Mucosa of descending colon (tissue), 3 donors: Measurements from ENCODE around the gene GRIK3. TPM values are rescaled to one million over a fixed set of nuclear protein-coding genes. Genes with fewer than 3 reads are reported as not detected.

ENCODE experiments used
- ATAC-seq: fragments of 200-7000 bp; cut with Tn5 transposase; one replicate; pipeline ENCODE4 v1.9.1; 2020; ENCODE audit warnings: mild to moderate bottlenecking, moderate library complexity
- DNase-seq, 3 donors: peaks; one replicate each; pipeline ENCODE4 v3.0.0-alpha.2; 2020
- H3K36me3 ChIP-seq: fragments of 200-600 bp; one replicate; pipeline ENCODE4 v1.8.0; 2021; ENCODE audit warnings: low read depth, mild to moderate bottlenecking
- H3K4me1 ChIP-seq: fragments of 200-600 bp; one replicate; pipeline ENCODE4 v1.8.0; 2021; ENCODE audit warnings: low read depth, mild to moderate bottlenecking
- H3K4me3 ChIP-seq: fragments of 200-600 bp; one replicate; pipeline ENCODE4 v1.8.0; 2021; ENCODE audit warnings: mild to moderate bottlenecking
- H3K9me3 ChIP-seq: fragments of 200-600 bp; one replicate; pipeline ENCODE4 v1.8.0; 2021; ENCODE audit warnings: mild to moderate bottlenecking
- CTCF ChIP-seq: fragments of 200-600 bp; IDR thresholded peaks from one replicate; pipeline ENCODE4 v1.8.0; 2022; ENCODE audit warnings: antibody characterized with exemption, mild to moderate bottlenecking
- intact Hi-C, 2 donors: fragments of 100-400 bp; cut with DNase I in 1 of 2; cut with micrococcal nuclease in 1 of 2; formaldehyde crosslinking; loops; one replicate each; pipeline versions ENCODE4 v1.11.0 to v1.11.1; 2022; cut with DNase I, micrococcal nuclease
- total RNA-seq, 3 donors: library from RNA; stranded (reverse); fragmentation: NEBNext Ultra II Directional in 2 of 3; extraction: Animal tissue kit (Norgen Biotek cat#: 25700) in 2 of 3; gene quantifications; one replicate each; pipeline versions ENCODE4 v1.2.1 to v1.2.4, GENCODE V29; 2021 to 2023
- donor health status: DM: no; HTN: no; CAD: no; lungs with moderate emphysema.
- donor health status: DM: no; HTN: no; CAD: no.
- donor health status: DM: no; HTN: yes; CAD: no.

The GRIK3 gene
- total RNA-seq, 3 donors from 2014 or later, result 0.41 to 13.6 (median 1.5) TPM

- intact Hi-C loops, result no loop called here
- no peaks in the 10 kb centered on the region for H3K4me1 ChIP-seq
- no peaks in the 10 kb centered on the region for H3K9me3 ChIP-seq
- H3K36me3 ChIP-seq, result no peaks in the 10 kb centered on the region
- no peak overlapping the region for H3K4me3 ChIP-seq
- ATAC-seq (no peak), DNase-seq (no peak)
- no peak for TF ChIP-seq CTCF
Observed at GRCh38 chr1:36794460-36794859, 239.9 kb downstream of the GRIK3 start.

- no peak for ATAC-seq
- intact Hi-C loops, result no loop called here
- no peak overlapping the region for H3K4me3 ChIP-seq
- no peak for DNase-seq
- no peak for TF ChIP-seq CTCF
- no peaks in the 10 kb centered on the region for H3K9me3 ChIP-seq
- no peaks in the 10 kb centered on the region for H3K4me1 ChIP-seq
- no peaks in the 10 kb centered on the region for H3K36me3 ChIP-seq
Observed at GRCh38 chr1:36793452-36793851, 240.9 kb downstream of the GRIK3 start.

- Histone ChIP-seq H3K4me1 (no peaks in the 10 kb centered on the region), H3K36me3 (no peaks in the 10 kb centered on the region), H3K4me3 (no peak overlapping the region), H3K9me3 (no peaks in the 10 kb centered on the region)
- no peak for DNase-seq
- no peak for TF ChIP-seq CTCF
- intact Hi-C loops, result no loop called here
- no peak for ATAC-seq
Observed at GRCh38 chr1:36792292-36792691, 242.0 kb downstream of the GRIK3 start.

GRCh38 chr1:36790191-36790590, 244.1 kb downstream of the GRIK3 start:
- Histone ChIP-seq H3K36me3 (no peaks in the 10 kb centered on the region), H3K4me3 (no peak overlapping the region), H3K9me3 (no peaks in the 10 kb centered on the region), H3K4me1 (no peaks in the 10 kb centered on the region)
- intact Hi-C loops, result no loop called here
- DNase-seq (no peak), ATAC-seq (no peak)
- TF ChIP-seq CTCF, result no peak

- Histone ChIP-seq H3K9me3 (no peaks in the 10 kb centered on the region), H3K4me3 (no peak overlapping the region), H3K36me3 (no peaks in the 10 kb centered on the region), H3K4me1 (no peaks in the 10 kb centered on the region)
- DNase-seq, result no peak
- intact Hi-C loops, result no loop called here
- TF ChIP-seq CTCF, result no peak
- ATAC-seq, result no peak
Observed at GRCh38 chr1:36789535-36789934, 244.8 kb downstream of the GRIK3 start.

- ATAC-seq, result no peak
- Histone ChIP-seq H3K4me1 (no peaks in the 10 kb centered on the region), H3K36me3 (no peaks in the 10 kb centered on the region), H3K4me3 (no peak overlapping the region), H3K9me3 (no peaks in the 10 kb centered on the region)
- intact Hi-C loops, result no loop called here
- TF ChIP-seq CTCF, result no peak
- no peak for DNase-seq
Observed at GRCh38 chr1:36787312-36787913, 246.9 kb downstream of the GRIK3 start.
